Natural killer cell (primary cell): ENCODE data around the gene ZIC1. TPM values are rescaled to one million over a fixed set of nuclear protein-coding genes. Genes with fewer than 3 reads are reported as not detected.

Experiments
- ATAC-seq, 3 donors: fragments of 150-1000 bp in 2 of 3; fragments of 200-7000 bp in 1 of 3; cut with Tn5 transposase; 1 replicate in 1 of 3; 2 replicates in 2 of 3; pipeline ENCODE4 v1.10.0; 2021; ENCODE audit warnings: mild to moderate bottlenecking in 2 of 3, moderate library complexity in 2 of 3
- DNase-seq, 2 donors: peaks; one replicate each; pipeline versions ENCODE4 v3.0.0 to v3.0.0-alpha.2; 2013 to 2021; ENCODE audit warnings: mixed read lengths in 1 of 2
- H3K27ac ChIP-seq: one replicate; pipeline ENCODE4 v1.5.1; 2013; ENCODE audit warnings: mild to moderate bottlenecking, low read length
- H3K27me3 ChIP-seq: one replicate; pipeline ENCODE4 v1.6.1; 2013; ENCODE audit warnings: low read length; ENCODE audit not compliant: control insufficient read depth, insufficient read depth
- H3K36me3 ChIP-seq: one replicate; pipeline ENCODE4 v1.6.1; 2013; ENCODE audit warnings: low read length; ENCODE audit not compliant: control insufficient read depth, insufficient read depth
- H3K4me1 ChIP-seq: one replicate; pipeline ENCODE4 v1.6.1; 2013; ENCODE audit warnings: low read length; ENCODE audit not compliant: control insufficient read depth, insufficient read depth
- H3K4me3 ChIP-seq: one replicate; pipeline ENCODE4 v1.5.1; 2013; ENCODE audit warnings: low read length
- H3K9me3 ChIP-seq: one replicate; pipeline ENCODE4 v1.6.1; 2013; ENCODE audit warnings: low read length; ENCODE audit not compliant: control insufficient read depth, insufficient read depth
- H3K27ac Mint-ChIP-seq, 2 donors: one replicate each; pipeline ENCODE4 v1.8.0; 2022; ENCODE audit warnings: mild to moderate bottlenecking in 2 of 2, mixed read lengths in 2 of 2, moderate library complexity in 1 of 2
- H3K27me3 Mint-ChIP-seq, 2 donors: one replicate each; pipeline ENCODE4 v1.8.0; 2022; ENCODE audit warnings: low read depth in 2 of 2, mixed read lengths in 2 of 2
- H3K36me3 Mint-ChIP-seq: one replicate; pipeline ENCODE4 v1.8.0; 2022; ENCODE audit warnings: mixed read lengths
- H3K4me1 Mint-ChIP-seq, 2 donors: one replicate each; pipeline ENCODE4 v1.8.0; 2022; ENCODE audit warnings: mixed read lengths in 2 of 2
- H3K4me3 Mint-ChIP-seq: one replicate; pipeline ENCODE4 v1.8.0; 2022; ENCODE audit warnings: mild to moderate bottlenecking, moderate library complexity, mixed read lengths
- H3K9me3 Mint-ChIP-seq, 2 donors: one replicate each; pipeline ENCODE4 v1.8.0; 2022; ENCODE audit warnings: mixed read lengths in 2 of 2
- WGBS: methylation state at CpG from one replicate; pipeline ENCODE4 v1.1.7; 2013; ENCODE audit warnings: missing lambda C conversion rate; ENCODE audit not compliant: insufficient coverage; 5-methylcytosine and 5-hydroxymethylcytosine counted together
- intact Hi-C: fragments of 100-400 bp; cut with micrococcal nuclease; formaldehyde crosslinking; loops from one replicate; pipeline ENCODE4 v1.14.2; 2022
- total RNA-seq, 4 donors: library from RNA; stranded (reverse); fragments of 120-200 nt in 1 of 4; gene quantifications; one replicate each; pipeline versions ENCODE4 v1.2.3 to v1.2.4, GENCODE V29; 2013 to 2022
- TF ChIP-seq, protein P1 (sequence below): fragments of 200-600 bp; IDR thresholded peaks from one replicate; pipeline ENCODE4 v1.8.0; 2022; ENCODE audit warnings: antibody characterized with exemption

The ZIC1 gene
- total RNA-seq, 3 donors from 2014 or later (not counting 1 experiment from before 2014, with no cell fraction given): not detected

DNA sequence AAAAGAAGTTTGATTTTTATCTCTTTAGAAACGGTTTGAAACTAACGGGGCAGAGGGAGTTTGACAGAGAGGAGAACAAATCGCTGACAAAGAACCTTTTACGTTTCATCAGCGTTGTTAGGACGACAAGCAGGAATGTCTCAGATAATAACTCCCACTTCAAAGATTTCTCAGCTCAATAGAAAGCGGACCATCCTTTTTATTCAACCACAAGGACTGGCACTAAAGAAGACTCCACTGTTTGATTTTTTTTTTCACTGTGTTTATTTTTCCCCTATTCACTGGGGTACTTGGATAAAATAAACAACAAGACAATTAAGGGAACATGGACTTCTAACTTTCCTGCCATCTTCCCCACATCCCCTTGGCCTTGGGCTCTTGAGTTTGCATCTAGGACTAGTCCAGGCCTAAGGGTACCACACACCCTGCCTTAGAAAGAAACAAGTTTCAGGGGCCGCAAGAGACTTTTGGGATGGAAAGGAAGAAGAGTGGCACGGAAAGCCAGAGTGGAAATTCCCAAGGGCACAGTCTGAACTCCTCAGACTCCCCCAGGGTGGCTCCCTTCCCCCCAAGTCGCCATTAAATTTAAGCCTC, 21.8 kb upstream of the ZIC1 start:
- 10% methylated on average over 10 of the region's 10 CpGs for WGBS
- peaks cover 39% of the 10 kb centered on the region for H3K36me3 Mint-ChIP-seq
- TF ChIP-seq, protein P1, sequence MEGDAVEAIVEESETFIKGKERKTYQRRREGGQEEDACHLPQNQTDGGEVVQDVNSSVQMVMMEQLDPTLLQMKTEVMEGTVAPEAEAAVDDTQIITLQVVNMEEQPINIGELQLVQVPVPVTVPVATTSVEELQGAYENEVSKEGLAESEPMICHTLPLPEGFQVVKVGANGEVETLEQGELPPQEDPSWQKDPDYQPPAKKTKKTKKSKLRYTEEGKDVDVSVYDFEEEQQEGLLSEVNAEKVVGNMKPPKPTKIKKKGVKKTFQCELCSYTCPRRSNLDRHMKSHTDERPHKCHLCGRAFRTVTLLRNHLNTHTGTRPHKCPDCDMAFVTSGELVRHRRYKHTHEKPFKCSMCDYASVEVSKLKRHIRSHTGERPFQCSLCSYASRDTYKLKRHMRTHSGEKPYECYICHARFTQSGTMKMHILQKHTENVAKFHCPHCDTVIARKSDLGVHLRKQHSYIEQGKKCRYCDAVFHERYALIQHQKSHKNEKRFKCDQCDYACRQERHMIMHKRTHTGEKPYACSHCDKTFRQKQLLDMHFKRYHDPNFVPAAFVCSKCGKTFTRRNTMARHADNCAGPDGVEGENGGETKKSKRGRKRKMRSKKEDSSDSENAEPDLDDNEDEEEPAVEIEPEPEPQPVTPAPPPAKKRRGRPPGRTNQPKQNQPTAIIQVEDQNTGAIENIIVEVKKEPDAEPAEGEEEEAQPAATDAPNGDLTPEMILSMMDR: no peak
- Histone ChIP-seq H3K4me1 (no peaks in the 10 kb centered on the region), H3K9me3 (peaks cover 37% of the 10 kb centered on the region), H3K27ac (no peak overlapping the region), H3K36me3 (no peaks in the 10 kb centered on the region), H3K27me3 (peaks cover 50% of the 10 kb centered on the region), H3K4me3 (no peak overlapping the region)
- intact Hi-C loops: no loop called here
- H3K4me3 Mint-ChIP-seq: no peak overlapping the region
- peaks cover 0 to 3% of the 10 kb centered on the region in 2 donors for H3K9me3 Mint-ChIP-seq
- H3K27ac Mint-ChIP-seq: no peak overlapping the region
- H3K27me3 Mint-ChIP-seq: peaks cover 72 to 77% of the 10 kb centered on the region in 2 donors
- no peak for ATAC-seq
- H3K4me1 Mint-ChIP-seq: no peaks in the 10 kb centered on the region
- no peak for DNase-seq

DNA sequence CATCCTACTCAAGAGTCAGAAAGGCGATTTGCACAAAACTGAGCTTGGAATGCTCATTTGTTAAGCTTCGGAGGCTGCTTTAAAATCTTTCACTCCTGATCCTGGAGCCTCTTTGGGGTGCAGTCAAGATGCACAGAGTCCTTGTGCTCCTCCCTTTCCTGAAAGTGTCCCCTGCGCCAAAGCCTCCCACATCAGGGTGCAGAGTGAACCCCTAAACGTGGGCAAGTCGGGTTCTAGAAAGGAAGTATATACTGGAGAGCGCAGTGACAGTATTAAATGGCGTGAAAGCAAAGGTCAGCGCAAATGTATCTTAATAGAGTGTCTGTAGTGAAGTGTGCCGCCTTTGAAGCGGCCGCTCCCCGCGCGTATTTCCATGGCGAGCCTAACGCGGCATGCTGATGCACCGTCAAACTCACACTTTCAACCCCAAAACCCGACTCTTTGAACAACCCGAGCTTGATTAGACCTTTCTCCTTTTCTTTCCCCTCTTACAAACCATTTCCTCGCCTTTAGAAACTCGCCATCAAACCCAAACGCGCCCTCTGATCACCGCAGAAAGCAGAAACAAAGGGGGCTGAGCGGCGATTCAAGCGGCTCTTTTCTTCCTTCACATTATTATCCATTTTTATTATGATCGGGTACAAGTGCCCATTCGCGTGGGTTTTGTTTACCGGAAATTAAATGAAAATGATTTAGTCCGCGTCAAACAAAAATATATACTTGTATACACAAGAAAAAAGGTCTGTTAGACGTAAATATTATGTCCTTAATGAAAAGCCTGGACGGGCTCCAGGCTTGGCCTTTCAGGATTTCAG, 21.1 kb upstream of the ZIC1 start:
- ATAC-seq (no peak), DNase-seq (no peak)
- no peaks in the 10 kb centered on the region for H3K36me3 ChIP-seq
- H3K9me3 ChIP-seq: peaks cover 41% of the 10 kb centered on the region
- 8% methylated on average over 30 of the region's 36 CpGs for WGBS
- Mint-ChIP-seq H3K36me3 (peaks cover 39% of the 10 kb centered on the region), H3K4me1 (no peaks in the 10 kb centered on the region), H3K27me3 (peaks cover 74 to 78% of the 10 kb centered on the region in 2 donors), H3K4me3 (no peak overlapping the region), H3K9me3 (peaks cover 0 to 3% of the 10 kb centered on the region in 2 donors), H3K27ac (no peak overlapping the region)
- TF ChIP-seq, protein P1: no peak
- H3K4me3 ChIP-seq: no peak overlapping the region
- no peak overlapping the region for H3K27ac ChIP-seq
- peaks cover 51% of the 10 kb centered on the region for H3K27me3 ChIP-seq
- intact Hi-C loops: no loop called here
- no peaks in the 10 kb centered on the region for H3K4me1 ChIP-seq

DNA sequence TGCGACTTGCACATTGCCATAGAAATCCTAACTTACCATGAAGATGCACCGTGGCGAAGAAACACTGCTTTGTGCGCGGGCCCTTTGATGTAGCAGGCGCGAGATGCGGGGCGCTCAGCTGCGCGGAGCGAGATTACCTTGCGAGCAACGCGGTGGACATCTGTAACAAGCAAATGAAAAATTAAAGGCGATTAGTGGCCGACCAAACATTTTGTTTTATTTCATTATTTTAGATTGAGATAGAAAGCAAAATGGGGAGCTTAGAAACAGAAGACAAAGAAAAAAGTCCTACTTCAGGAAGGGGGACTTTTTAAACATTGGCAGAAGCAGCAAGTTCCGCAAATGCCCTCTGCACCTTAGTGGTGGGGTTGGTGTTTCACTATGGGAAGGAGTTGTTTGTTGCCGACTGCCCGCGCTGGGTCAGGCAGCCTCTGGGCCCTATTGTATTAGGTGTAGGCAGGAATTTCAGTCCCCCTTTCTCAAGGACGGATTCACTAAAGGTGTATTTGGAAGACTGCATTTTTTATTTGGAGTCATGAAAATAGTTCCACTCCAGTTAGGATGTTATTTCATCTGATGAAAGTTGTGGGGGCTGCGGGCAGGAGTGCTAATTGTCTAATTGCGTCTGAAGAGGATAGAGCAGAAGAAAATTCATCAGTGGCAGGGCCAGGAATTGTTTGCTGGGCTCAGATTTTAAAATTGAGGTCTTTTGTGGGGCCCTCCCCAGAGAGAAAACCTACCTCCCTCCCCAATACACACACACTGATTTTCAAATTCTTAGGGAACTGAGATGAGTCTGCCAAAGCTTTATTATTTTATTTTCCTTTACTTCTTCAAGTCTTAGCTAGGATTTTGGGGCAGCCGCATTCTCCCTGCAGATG, 20.2 kb upstream of the ZIC1 start:
- H3K4me3 ChIP-seq: no peak overlapping the region
- H3K36me3 Mint-ChIP-seq: peaks cover 39% of the 10 kb centered on the region
- H3K27ac Mint-ChIP-seq: no peak overlapping the region
- intact Hi-C loops: no loop called here
- DNase-seq: no peak
- H3K27me3 ChIP-seq: peaks cover 56% of the 10 kb centered on the region
- WGBS: 10% methylated on average over 24 of the region's 25 CpGs
- H3K36me3 ChIP-seq: no peaks in the 10 kb centered on the region
- no peaks in the 10 kb centered on the region for H3K4me1 ChIP-seq
- no peak for ATAC-seq
- peaks cover 69 to 72% of the 10 kb centered on the region in 2 donors for H3K27me3 Mint-ChIP-seq
- H3K27ac ChIP-seq: no peak overlapping the region
- peaks cover 0 to 3% of the 10 kb centered on the region in 2 donors for H3K9me3 Mint-ChIP-seq
- H3K4me3 Mint-ChIP-seq: no peak overlapping the region
- H3K9me3 ChIP-seq: peaks cover 41% of the 10 kb centered on the region
- TF ChIP-seq, protein P1: no peak
- H3K4me1 Mint-ChIP-seq: peaks cover 0 to 2% of the 10 kb centered on the region in 2 donors
